Renal cortical epithelial cell (primary cell): Measurements from ENCODE around the gene ESRRB. TPM values are rescaled to one million over a fixed set of nuclear protein-coding genes. Genes with fewer than 3 reads are reported as not detected.

ENCODE experiments used
- DNase-seq: peaks from one replicate; pipeline ENCODE4 v3.0.0-alpha.2; 2011; ENCODE audit warnings: low read depth
- total RNA-seq: library from RNA; depleted of rRNA; stranded (reverse); fragments of >200 nt; gene quantifications from 2 replicates; pipeline ENCODE4 v1.2.3, GENCODE V29; 2014

Gene ESRRB
- total RNA-seq: not detected in 2 replicates

DNA sequence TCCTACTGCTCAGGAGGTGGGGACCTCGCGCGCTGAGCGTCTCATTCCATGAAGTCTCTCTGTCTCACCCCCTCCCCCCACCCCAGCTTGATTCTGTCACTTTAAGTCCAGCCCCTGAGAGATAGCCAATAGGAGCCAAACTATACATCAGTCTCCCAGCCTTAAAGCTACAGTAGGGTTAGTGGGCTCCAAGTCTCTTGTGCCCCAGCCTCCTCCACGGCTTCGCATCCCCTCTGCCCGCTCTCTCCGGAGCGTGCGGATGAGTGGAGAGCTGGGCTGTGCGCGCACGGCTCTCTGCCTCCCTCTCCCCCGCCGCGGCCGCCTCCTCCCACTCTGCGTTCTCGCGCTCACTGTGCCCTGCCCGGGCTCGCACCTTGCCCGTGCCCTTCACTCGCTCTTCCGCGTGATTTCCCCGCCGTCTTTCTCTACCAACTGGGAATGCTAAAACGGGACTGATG lies at the start of gene ESRRB:
ESRRB (plus strand) TSS at position 191 of the 458 bp plus-strand sequence; CDS start at position 456, 265 bp downstream.
- peak; percentile 13 for DNase-seq

DNA sequence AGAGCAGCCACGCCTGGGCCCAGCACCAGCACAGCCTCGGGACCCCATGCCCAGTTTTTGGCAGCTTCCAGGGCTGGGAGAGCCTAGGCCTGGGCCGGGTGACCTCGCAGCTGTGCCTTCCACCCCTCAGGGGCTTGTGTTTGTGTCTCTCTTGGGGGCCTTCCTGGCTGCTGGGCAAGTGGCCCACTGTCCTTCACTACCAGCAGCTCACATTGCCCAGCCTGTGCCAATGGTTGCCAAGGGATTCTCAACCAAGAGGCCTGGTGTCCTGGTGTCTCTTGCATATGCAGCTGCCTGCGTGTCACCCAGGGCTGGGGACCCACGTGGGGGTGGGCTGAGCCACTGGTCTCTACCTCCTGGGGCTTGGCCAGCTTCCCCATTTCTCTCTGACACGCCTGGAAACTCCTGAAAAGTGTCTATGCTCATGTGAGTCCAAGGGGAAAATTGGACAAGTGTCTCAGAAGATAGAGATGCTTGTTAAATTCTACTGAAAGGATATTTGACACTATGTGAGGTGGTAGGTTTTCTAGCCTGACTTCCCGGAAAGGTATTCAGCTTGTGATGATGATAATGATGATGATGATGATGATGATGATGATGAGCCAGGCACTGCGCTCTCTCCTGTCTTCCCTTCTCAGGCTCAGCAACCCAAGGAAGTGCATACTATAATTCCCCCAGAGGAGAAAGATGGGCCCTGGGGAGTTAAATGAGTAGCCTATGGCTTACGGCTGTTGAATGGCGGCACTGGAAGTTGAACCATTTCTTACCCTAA lies 48.8 kb upstream of the ESRRB start:
- DNase-seq: no peak

GRCh38 chr14:76328457-76329137 lies 47.3 kb upstream of the ESRRB start:
- DNase-seq: no peak

- DNase-seq: no peak
Measured at GRCh38 chr14:76329154-76329928, 46.6 kb upstream of the ESRRB start.

GRCh38 chr14:76329951-76330350 lies 46.0 kb upstream of the ESRRB start:
- no peak for DNase-seq

- no peak for DNase-seq
Measured at GRCh38 chr14:76330411-76331327, 45.3 kb upstream of the ESRRB start.

DNA sequence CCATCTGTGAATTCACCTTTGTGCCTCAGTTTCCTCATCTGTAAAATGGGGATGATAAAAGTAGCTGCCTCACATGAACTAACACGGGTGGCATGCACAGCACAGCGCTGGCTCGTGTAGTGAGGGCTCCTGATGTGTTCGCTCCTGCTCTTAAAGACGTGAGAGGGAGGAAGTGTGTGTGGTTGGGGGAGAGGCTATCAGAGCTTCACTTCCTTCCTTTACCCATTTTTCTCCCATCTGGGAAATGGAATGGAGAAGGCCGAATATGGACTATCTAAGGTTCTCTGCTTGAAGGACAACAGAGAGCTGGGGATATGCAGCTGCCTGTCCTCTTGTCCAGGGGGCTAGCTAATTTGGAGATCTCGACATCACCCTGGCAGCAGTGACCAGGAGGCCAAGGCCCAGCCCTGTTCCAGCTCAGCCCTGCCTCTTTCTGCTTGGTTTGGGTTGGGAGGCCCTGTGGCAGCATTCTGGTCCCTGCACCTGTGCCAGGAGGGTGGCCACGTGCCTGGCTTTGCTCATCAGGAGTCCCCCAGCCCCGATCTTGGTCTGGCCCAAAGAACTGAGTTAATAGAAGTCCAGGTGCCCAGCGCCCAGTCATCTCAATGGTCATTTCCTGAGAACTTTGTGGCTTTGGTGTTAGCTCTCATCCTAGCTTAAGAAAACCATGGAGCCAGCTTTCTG lies 44.5 kb upstream of the ESRRB start:
- no peak for DNase-seq

GRCh38 chr14:76333664-76334063 lies 42.3 kb upstream of the ESRRB start:
- DNase-seq: no peak

GRCh38 chr14:76334316-76334715 lies 41.6 kb upstream of the ESRRB start:
- no peak for DNase-seq

- DNase-seq: no peak
Measured at GRCh38 chr14:76336876-76337275, 39.1 kb upstream of the ESRRB start.

DNA sequence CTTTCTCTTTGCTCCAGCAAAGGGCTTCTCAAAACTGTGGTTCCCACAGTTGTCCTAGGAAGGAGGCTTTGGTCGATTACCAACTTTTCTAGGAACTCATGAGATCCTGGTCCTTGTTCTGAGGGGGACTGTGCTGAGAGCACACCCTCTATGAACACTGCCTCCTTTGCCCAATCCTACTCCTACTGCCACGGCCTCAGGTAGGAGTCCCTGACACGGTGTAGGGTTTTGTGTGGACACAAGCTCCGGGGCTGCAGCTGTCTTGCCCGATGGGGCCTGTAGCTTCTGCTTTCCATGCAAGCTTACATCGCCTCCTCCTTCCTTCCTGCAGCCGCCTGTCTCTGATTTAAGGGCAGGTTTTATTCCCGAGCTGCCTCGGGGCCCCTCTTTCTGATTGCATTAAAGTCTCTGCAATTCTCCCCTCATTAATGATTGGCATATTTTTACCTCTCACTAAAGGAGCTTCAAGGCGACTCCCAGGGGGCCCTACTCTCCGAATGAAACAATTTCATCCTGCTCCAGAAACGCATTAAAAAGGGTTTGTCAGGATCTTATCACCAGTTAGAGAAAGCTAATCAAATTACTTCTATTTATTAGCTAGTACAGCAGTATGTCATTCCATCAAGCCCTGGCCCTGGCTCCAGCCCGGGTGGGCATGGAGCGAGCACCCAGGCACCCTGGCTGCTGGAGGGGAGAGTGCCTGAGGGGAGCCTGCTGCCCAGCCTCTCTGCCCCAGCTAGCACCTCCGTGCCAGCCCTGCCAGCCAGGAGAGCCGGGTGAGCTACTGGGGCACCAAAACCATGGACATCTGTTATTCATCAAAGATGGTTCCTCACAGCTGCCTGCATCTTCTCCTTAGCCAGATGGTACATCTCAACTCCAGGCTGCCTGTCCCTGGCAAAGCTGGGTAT lies 38.0 kb upstream of the ESRRB start:
- peak; percentile 6 for DNase-seq

DNA sequence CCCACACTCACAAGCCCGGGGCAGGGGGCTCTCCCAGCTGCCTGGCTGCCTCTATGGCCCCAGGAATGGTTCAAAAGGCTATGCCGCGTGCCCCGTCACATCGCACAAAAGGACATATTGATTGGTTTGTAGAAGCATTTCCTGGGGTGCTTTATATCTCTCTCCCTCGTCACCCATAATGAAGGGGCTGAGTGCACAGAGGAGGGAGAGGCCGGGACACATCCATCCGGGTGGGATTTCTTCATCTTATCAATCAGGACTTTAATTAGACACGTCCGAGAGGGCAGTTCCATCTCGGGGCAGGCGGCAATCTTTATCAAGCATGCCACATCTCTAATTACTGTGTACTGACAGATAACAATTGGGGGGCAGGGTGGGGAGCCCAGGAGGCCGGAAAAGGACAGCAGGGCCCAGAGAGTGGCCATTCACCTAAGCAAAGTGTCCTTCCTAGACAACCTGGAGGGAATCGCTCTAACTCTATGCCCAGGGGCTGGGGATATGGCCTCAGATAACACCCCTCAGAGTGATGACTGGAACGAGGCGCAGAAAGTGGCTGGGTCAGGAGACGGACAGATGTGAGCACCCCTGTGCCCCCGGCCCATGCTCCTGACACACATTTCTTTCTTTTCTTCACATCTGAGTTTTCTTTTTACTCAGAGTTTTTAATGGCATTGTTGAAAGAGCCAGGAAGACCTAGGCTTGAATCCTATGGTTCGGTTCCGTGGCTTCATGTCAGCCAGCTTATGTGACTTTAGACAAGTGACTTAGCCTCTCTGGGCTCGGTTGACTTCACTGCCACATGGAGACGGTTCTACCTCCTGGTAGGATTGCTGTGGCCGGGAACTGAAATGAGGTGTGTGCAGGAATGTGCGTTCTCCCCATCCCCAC lies 36.0 kb upstream of the ESRRB start:
- no peak for DNase-seq

DNA sequence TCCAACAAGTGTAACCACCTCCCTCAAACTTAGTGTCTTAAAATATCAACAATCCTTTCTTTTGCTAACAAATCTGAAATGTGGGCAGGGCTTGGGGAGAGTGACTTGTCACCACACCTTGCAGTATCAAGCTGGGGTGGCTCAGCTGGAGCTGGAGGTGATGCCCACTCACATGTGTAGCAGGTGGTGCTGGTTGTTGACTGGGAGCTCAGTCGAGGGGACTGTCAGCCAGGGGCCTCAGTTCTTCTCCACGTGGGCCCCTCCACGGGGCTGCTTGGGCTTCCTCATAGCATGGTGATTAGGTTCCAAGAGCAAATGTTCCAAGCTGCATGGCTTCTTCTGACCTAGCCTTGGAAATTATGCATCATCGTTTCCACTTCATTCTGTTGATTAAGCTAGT lies 32.6 kb upstream of the ESRRB start:
- DNase-seq: no peak

GRCh38 chr14:76346391-76347160 lies 29.4 kb upstream of the ESRRB start:
- no peak for DNase-seq

DNA sequence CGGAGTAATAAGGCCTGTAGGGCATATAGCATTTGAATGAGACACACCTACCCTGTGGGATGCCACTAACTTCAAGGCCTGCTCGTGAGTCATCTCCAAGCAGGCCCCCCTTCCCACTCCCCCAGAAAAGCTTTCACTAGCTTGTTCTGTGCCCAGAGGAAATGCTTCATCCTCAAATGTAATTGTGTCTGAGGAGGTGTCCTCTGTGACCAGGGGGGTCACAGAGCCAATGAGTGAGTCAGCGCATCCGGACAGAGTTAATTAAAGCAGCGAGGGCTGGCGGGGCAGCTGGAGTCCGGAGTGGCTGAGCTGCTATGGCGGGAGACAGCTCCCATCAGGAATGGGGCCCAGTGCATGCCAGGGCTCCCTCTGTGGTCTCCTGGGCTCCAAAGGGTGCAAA lies 27.0 kb upstream of the ESRRB start:
- peak; percentile 68 for DNase-seq

GRCh38 chr14:76349993-76350392 lies 25.9 kb upstream of the ESRRB start:
- no peak for DNase-seq

DNA sequence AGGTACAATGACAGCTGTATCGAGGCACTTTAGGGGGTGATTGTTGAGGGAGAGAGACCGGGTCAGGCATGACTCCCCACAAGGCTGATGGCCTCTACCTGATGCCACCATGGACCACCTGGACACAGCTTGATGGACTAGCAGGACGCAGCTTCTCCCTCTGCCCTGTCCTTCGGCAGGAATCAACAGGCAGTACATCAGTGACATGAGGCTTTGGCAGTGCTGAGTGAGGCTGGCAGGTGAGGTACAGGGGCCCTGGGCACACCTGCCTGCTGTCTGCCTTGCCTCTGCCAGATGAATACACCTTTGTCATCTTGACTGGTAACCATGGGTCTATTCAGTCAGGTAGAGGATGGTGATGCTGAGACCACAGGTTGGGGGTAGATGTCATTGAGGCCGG lies 25.3 kb upstream of the ESRRB start:
- DNase-seq: no peak

- DNase-seq: peak; percentile 9
Measured at GRCh38 chr14:76351941-76352340, 24.0 kb upstream of the ESRRB start.
